Endothelial cell (in vitro differentiated cells): ENCODE results near the gene CORO7. TPM values are rescaled to one million over a fixed set of nuclear protein-coding genes. Genes with fewer than 3 reads are reported as not detected.

Experiments
- DNase-seq: peaks from one replicate; pipeline ENCODE4 v3.0.0; 2021; ENCODE audit warnings: low spot score
- H3K27ac Mint-ChIP-seq: one replicate; pipeline ENCODE4 v1.8.0; 2021; ENCODE audit warnings: mixed read lengths, inconsistent platforms; ENCODE audit not compliant: unreplicated experiment
- H3K27me3 Mint-ChIP-seq: one replicate; pipeline ENCODE4 v1.8.0; 2021; ENCODE audit warnings: mild to moderate bottlenecking, moderate library complexity, mixed read lengths, inconsistent platforms; ENCODE audit not compliant: unreplicated experiment
- H3K36me3 Mint-ChIP-seq: one replicate; pipeline ENCODE4 v1.8.0; 2021; ENCODE audit warnings: mild to moderate bottlenecking, low read depth, mixed read lengths, inconsistent platforms; ENCODE audit not compliant: unreplicated experiment
- H3K4me1 Mint-ChIP-seq: one replicate; pipeline ENCODE4 v1.8.0; 2021; ENCODE audit warnings: mild to moderate bottlenecking, mixed read lengths, inconsistent platforms; ENCODE audit not compliant: unreplicated experiment
- H3K4me3 Mint-ChIP-seq: one replicate; pipeline ENCODE4 v1.8.0; 2021; ENCODE audit warnings: mild to moderate bottlenecking, mixed read lengths, inconsistent platforms; ENCODE audit not compliant: unreplicated experiment
- H3K9me3 Mint-ChIP-seq: one replicate; pipeline ENCODE4 v1.8.0; 2021; ENCODE audit warnings: mixed read lengths, inconsistent platforms; ENCODE audit not compliant: unreplicated experiment
- CTCF ChIP-seq: fragments of 200-600 bp; sonication (generic); IDR thresholded peaks from one replicate; pipeline ENCODE4 v1.5.0; 2021; ENCODE audit warnings: antibody characterized with exemption; ENCODE audit not compliant: unreplicated experiment
- total RNA-seq: library from RNA; stranded (reverse); fragmentation: NEBNext Ultra II Directional; extraction: Animal tissue kit (Norgen Biotek cat#: 25700); gene quantifications from one replicate; pipeline ENCODE4 v1.2.1, GENCODE V29; 2021; ENCODE audit not compliant: unreplicated experiment

The CORO7 gene
- total RNA-seq, 1 donor from 2014 or later, result 103 TPM

- Mint-ChIP-seq H3K36me3 (no peaks in the 10 kb centered on the region), H3K9me3 (no peaks in the 10 kb centered on the region), H3K27me3 (peaks cover 3% of the 10 kb centered on the region), H3K4me3 (no peak overlapping the region), H3K27ac (no peak overlapping the region), H3K4me1 (peaks cover under 1% of the 10 kb centered on the region)
- peak; percentile 3 for DNase-seq
- TF ChIP-seq CTCF, result no peak
Measured at GRCh38 chr16:4323071-4323844, 93.1 kb downstream of the CORO7 start.

- Mint-ChIP-seq H3K4me1 (no peaks in the 10 kb centered on the region), H3K9me3 (no peaks in the 10 kb centered on the region), H3K27me3 (peaks cover 5% of the 10 kb centered on the region), H3K36me3 (no peaks in the 10 kb centered on the region), H3K4me3 (no peak overlapping the region), H3K27ac (no peak overlapping the region)
- no peak for TF ChIP-seq CTCF
- no peak for DNase-seq
Measured at GRCh38 chr16:4322121-4323052, 94.0 kb downstream of the CORO7 start.

GRCh38 chr16:4321286-4322120, 94.9 kb downstream of the CORO7 start:
- peaks cover 5% of the 10 kb centered on the region for H3K27me3 Mint-ChIP-seq
- H3K36me3 Mint-ChIP-seq, result no peaks in the 10 kb centered on the region
- H3K4me1 Mint-ChIP-seq, result no peaks in the 10 kb centered on the region
- DNase-seq, result no peak
- no peak overlapping the region for H3K4me3 Mint-ChIP-seq
- TF ChIP-seq CTCF, result no peak
- H3K9me3 Mint-ChIP-seq, result no peaks in the 10 kb centered on the region
- H3K27ac Mint-ChIP-seq, result no peak overlapping the region

GRCh38 chr16:4320571-4321137, 95.7 kb downstream of the CORO7 start:
- no peak for DNase-seq
- Mint-ChIP-seq H3K36me3 (no peaks in the 10 kb centered on the region), H3K4me3 (no peak overlapping the region), H3K4me1 (no peaks in the 10 kb centered on the region), H3K27me3 (peaks cover 5% of the 10 kb centered on the region), H3K27ac (no peak overlapping the region), H3K9me3 (no peaks in the 10 kb centered on the region)
- no peak for TF ChIP-seq CTCF
